K562 (cell line): ENCODE data around the gene LY6G6C. TPM values are rescaled to one million over a fixed set of nuclear protein-coding genes. Genes with fewer than 3 reads are reported as not detected.

Experiments used
- ATAC-seq: fragments of 200-7000 bp; cut with Tn5 transposase; 3 replicates; pipeline ENCODE4 v1.9.1; 2020; ENCODE audit warnings: moderate library complexity
- BruUV-seq: library from RNA; stranded (reverse); fragments of 400-500 nt; replicated peaks from 2 replicates; lab custom pipeline; 2021; lab: Mats Ljungman, UMichigan
- CTCF ChIA-PET: fragments of 300-600 bp; formaldehyde crosslinking; extraction: SDS; loops from one replicate; lab custom pipeline; 2021; ENCODE audit warnings: low intra/inter-chr PET ratio; lab: Yijun Ruan, JAX
- POLR2A ChIA-PET: fragments of 300-600, 350-650 bp; sonication (Branson Sonifier 250); formaldehyde crosslinking; extraction: SDS; loops from one replicate; lab custom pipeline; 2021; ENCODE audit warnings: antibody characterized with exemption, inconsistent platforms; lab: Yijun Ruan, JAX
- DNase-seq, 4 experiments: peaks; one replicate each; pipeline versions ENCODE4 v3.0.0 to v3.0.0-alpha.2; 2011 to 2018; ENCODE audit warnings: low spot score in 3 of 4, mixed read lengths in 3 of 4; ENCODE audit errors: extremely low read depth in 1 of 4
- FAIRE-seq: peaks from 2 replicates; lab custom pipeline; 2011; peaks lifted over from hg19 to GRCh38; lab: Jason Lieb, UNC
- H2AFZ ChIP-seq: 2 replicates; pipeline ENCODE4 v1.6.0; 2011; ENCODE audit warnings: low read depth, low read length, control low read depth, inconsistent platforms
- H3K27ac ChIP-seq: fragments of 200-600 bp; 3 replicates; pipeline ENCODE4 v1.8.0; 2011; ENCODE audit warnings: low read depth, mild to moderate bottlenecking, control low read depth, inconsistent platforms, low read length, moderate library complexity, mixed read lengths; ENCODE audit errors: extremely low read depth
- H3K27me3 ChIP-seq, 2 experiments: fragments of 300-600 bp in 1 of 2; 2 replicates in 1 of 2; 3 replicates in 1 of 2; pipeline versions ENCODE4 v1.6.0 to v1.8.0; 2011; ENCODE audit warnings: inconsistent platforms in 2 of 2, low read length in 2 of 2, mild to moderate bottlenecking in 1 of 2, mixed read lengths in 1 of 2, moderate library complexity in 1 of 2; ENCODE audit not compliant: control insufficient read depth in 2 of 2, insufficient read depth in 2 of 2
- H3K36me3 ChIP-seq: fragments of 300-600 bp; 3 replicates; pipeline ENCODE4 v1.8.0; 2011; ENCODE audit warnings: mild to moderate bottlenecking, low read length, inconsistent platforms; ENCODE audit not compliant: control insufficient read depth, insufficient read depth
- H3K4me1 ChIP-seq, 2 experiments: fragments of 200-600 bp in 1 of 2; replicated peaks in 1 of 2; 2 replicates in 1 of 2; 3 replicates in 1 of 2; pipeline versions ENCODE4 v1.5.1 to v1.8.0; 2011; ENCODE audit warnings: inconsistent platforms in 2 of 2, low read length in 2 of 2, mild to moderate bottlenecking in 1 of 2, mixed read lengths in 1 of 2, moderate library complexity in 1 of 2; ENCODE audit not compliant: control insufficient read depth in 2 of 2, insufficient read depth in 2 of 2
- H3K4me2 ChIP-seq: 2 replicates; pipeline ENCODE4 v1.6.1; 2011; ENCODE audit warnings: low read length, control low read depth, inconsistent platforms, mixed read lengths; ENCODE audit not compliant: insufficient read depth
- H3K4me3 ChIP-seq: fragments of 200-600 bp; sonication (generic), shearing (Covaris generic); 2 replicates; pipeline ENCODE4 v1.5.1; 2016; ENCODE audit warnings: control low read depth, inconsistent platforms
- H3K79me2 ChIP-seq: fragments of 200-600 bp; 3 replicates; pipeline ENCODE4 v1.8.0; 2011; ENCODE audit warnings: low read length, inconsistent platforms; ENCODE audit not compliant: control insufficient read depth, insufficient read depth
- H3K9ac ChIP-seq, 2 experiments: 2 replicates each; pipeline versions ENCODE4 v1.6.0 to v1.6.1; 2011; ENCODE audit warnings: low read depth in 2 of 2, low read length in 2 of 2, control low read depth in 1 of 2, inconsistent platforms in 1 of 2, mild to moderate bottlenecking in 1 of 2, mixed read lengths in 1 of 2; ENCODE audit not compliant: insufficient read depth in 1 of 2
- H3K9me1 ChIP-seq: one replicate; pipeline ENCODE4 v1.6.0; 2011; ENCODE audit warnings: inconsistent platforms, mild to moderate bottlenecking, low read length, moderate library complexity; ENCODE audit not compliant: control insufficient read depth, insufficient read depth
- H3K9me3 ChIP-seq: replicated peaks from 2 replicates; pipeline ENCODE4 v1.5.1; 2011; ENCODE audit warnings: low read depth, low read length, inconsistent platforms; ENCODE audit not compliant: control insufficient read depth, insufficient read depth
- H4K20me1 ChIP-seq: replicated peaks from 2 replicates; pipeline ENCODE4 v1.6.1; 2011; ENCODE audit warnings: low read length, inconsistent platforms, mixed read lengths; ENCODE audit not compliant: control insufficient read depth, insufficient read depth
- ATF4 ChIP-seq: fragments of 450-650 bp; formaldehyde crosslinking; IDR thresholded peaks from 2 replicates; pipeline ENCODE4 v1.4.0; 2022; ENCODE audit warnings: mild to moderate bottlenecking, moderate library complexity
- ETS1 ChIP-seq: conservative IDR thresholded peaks from 2 replicates; pipeline ENCODE4 v1.6.1; 2011; ENCODE audit warnings: low read depth, mild to moderate bottlenecking, low read length; ENCODE audit not compliant: control insufficient read depth
- IRF1 ChIP-seq: sonication (generic); formaldehyde crosslinking; IDR thresholded peaks from 2 replicates; pipeline ENCODE4 v1.8.0; 2022; ENCODE audit warnings: missing genetic modification reagents, mild to moderate bottlenecking, borderline replicate concordance
- NR4A1 ChIP-seq, 2 experiments: fragments of 250-450 bp in 1 of 2; fragments of 450-650 bp in 1 of 2; sonication (Bioruptor Pico) in 1 of 2; IDR thresholded peaks; 2 replicates each; pipeline versions ENCODE4 v1.4.0 to v1.6.1; 2016 to 2020; ENCODE audit warnings: mild to moderate bottlenecking in 2 of 2, missing compliant biosample characterization in 1 of 2, missing genetic modification characterization in 1 of 2, moderate library complexity in 1 of 2
- POLR2G ChIP-seq: fragments of 200-400 bp; formaldehyde crosslinking; IDR thresholded peaks from 2 replicates; pipeline ENCODE4 v1.6.1; 2017; ENCODE audit warnings: low read depth, mild to moderate bottlenecking, antibody characterized with exemption, low read length, moderate library complexity
- RBFOX2 ChIP-seq: fragments of 200-400 bp; formaldehyde crosslinking; IDR thresholded peaks from 2 replicates; pipeline ENCODE4 v1.6.1; 2017; ENCODE audit warnings: low read depth, mild to moderate bottlenecking, low read length, moderate library complexity
- ZBTB33 ChIP-seq: sonication (generic); formaldehyde crosslinking; IDR thresholded peaks from 2 replicates; pipeline ENCODE4 v1.8.1; 2023; ENCODE audit warnings: mild to moderate bottlenecking, missing genetic modification reagents
- WGBS: fragments of 100-300 bp; shearing (Covaris generic); methylation state at CpG from one replicate; pipeline ENCODE4 v1.1.6; 2016; ENCODE audit warnings: low coverage, mixed read lengths; ENCODE audit not compliant: insufficient coverage; ENCODE audit errors: missing lambda C conversion rate; 5-methylcytosine and 5-hydroxymethylcytosine counted together
- in situ Hi-C: fragments of 300-500 bp; cut with MboI; formaldehyde crosslinking; loops from 4 replicates; pipeline ENCODE4 v1.15.0; 2018; ENCODE audit warnings: inconsistent platforms, mixed read lengths
- intact Hi-C: fragments of 100-400 bp; cut with micrococcal nuclease; formaldehyde crosslinking; loops from 2 replicates; pipeline ENCODE4 v1.14.2; 2022
- polyA plus RNA-seq, 8 experiments: library from polyadenylated mRNA; depleted of rRNA in 4 of 8; stranded (reverse) in 5 of 8; unstranded in 3 of 8; fragments of >200 nt; fragmentation: Nextera tagmentation in 2 of 8; fragmentation: Illumina TruSeq in 1 of 8; extraction: Ambion mirVana in 2 of 8; extraction: Trizol in 1 of 8; gene quantifications; 2 replicates each; pipeline versions ENCODE4 v1.2.1 to v1.2.3, GENCODE V29; 2011 to 2014; ENCODE audit warnings: inconsistent platforms in 1 of 8, missing spikeins in 1 of 8
- total RNA-seq, 7 experiments: library from RNA; depleted of rRNA in 6 of 7; stranded (reverse); fragments of >200 nt in 6 of 7; fragmentation: Illumina TruSeq in 2 of 7; extraction: Trizol in 2 of 7; gene quantifications; 2 replicates each; pipeline versions ENCODE4 v1.2.1 to v1.2.3, GENCODE V29; 2011 to 2021; ENCODE audit warnings: low replicate concordance in 1 of 7

Gene LY6G6C
- total and polyA plus RNA-seq, 9 of the 15 experiments (the other 6 are each of a cell fraction or from before 2014, with no cell fraction given): 0.06 to 0.20 TPM; not detected in 7

- Histone ChIP-seq H3K9me3 (no peaks in the 10 kb centered on the region), H3K4me2 (no peak overlapping the region), H3K79me2 (peaks cover 7% of the 10 kb centered on the region; the same call in 1 of the 3 replicates), H3K27ac (no peak overlapping the region), H3K4me3 (no peak overlapping the region), H3K9me1 (peaks cover 5% of the 10 kb centered on the region), H3K4me1 (peaks cover 43 to 53% of the 10 kb centered on the region in 2 experiments), H3K36me3 (peaks cover 27% of the 10 kb centered on the region; the same call in 2 of the 3 replicates), H3K9ac (peak overlapping the region in 1 of 2 experiments; percentile 70; a peak in 2 of 4 replicates), H3K27me3 (no peaks in the 10 kb centered on the region), H2AFZ (no peak overlapping the region), H4K20me1 (no peaks in the 10 kb centered on the region)
- intact Hi-C loops: no loop called here
- no peak for TF ChIP-seq ATF4 (CRISPR knock-in tag)
- TF ChIP-seq ETS1: 0 out of 2 replicates have a peak, but pooled peaks have one; percentile 20
- 0 out of 2 replicates have a peak, but pooled peaks have one; percentile 5 for TF ChIP-seq NR4A1 (CRISPR knock-in tag; IDR thresholded peaks at IDR 0.05)
- no peak for TF ChIP-seq NR4A1 (tag; IDR thresholded peaks at IDR 0.05)
- peak; percentile 51 for TF ChIP-seq RBFOX2
- TF ChIP-seq ZBTB33 (CRISPR knock-in tag): peak; percentile 8; the same call in 1 of the 2 replicates
- TF ChIP-seq IRF1: no peak
- TF ChIP-seq POLR2G: peak; percentile 73
- FAIRE-seq (no peak), DNase-seq (no peak), ATAC-seq (no peak)
- no TSS peak for BruUV-seq
- CTCF ChIA-PET: interaction anchor here (0.5 kb wide), 1 partner anchor 43 kb away, joined by 3 read pairs; the partner anchor contains the start of gene LY6G5C
- in situ Hi-C loops: no loop called here
- POLR2A ChIA-PET: interaction anchor here (0.5 to 15.0 kb wide), 13 partner anchors 11 to 477 kb away, joined by 3 to 236 read pairs (median 4); partner anchors contain the start of genes ABHD16A, C6orf47, CLIC1 and CSNK2B
- 89% methylated on average over 24 of the region's 25 CpGs for WGBS
These were observed 2.6 kb upstream of the LY6G6C start for GRCh38 chr6:31723980-31724691.
